OCI-LY1 (cell line): ENCODE results near the gene VDAC1.

Experiments
- EZH2 ChIP-seq: fragments of 200-600 bp; sonication (generic), shearing (Covaris generic); IDR thresholded peaks from 2 replicates; pipeline ENCODE4 v1.8.0; 2017; ENCODE audit warnings: borderline replicate concordance, mixed run types, mild to moderate bottlenecking, antibody characterized with exemption, low read length, moderate library complexity, mixed read lengths
- TF ChIP-seq, protein P1 (sequence below): fragments of 200-600 bp; sonication (generic), shearing (Covaris generic); IDR thresholded peaks from 2 replicates; pipeline ENCODE4 v1.5.1; 2017; ENCODE audit warnings: mild to moderate bottlenecking, antibody characterized with exemption, low read length, moderate library complexity, mixed read lengths

DNA sequence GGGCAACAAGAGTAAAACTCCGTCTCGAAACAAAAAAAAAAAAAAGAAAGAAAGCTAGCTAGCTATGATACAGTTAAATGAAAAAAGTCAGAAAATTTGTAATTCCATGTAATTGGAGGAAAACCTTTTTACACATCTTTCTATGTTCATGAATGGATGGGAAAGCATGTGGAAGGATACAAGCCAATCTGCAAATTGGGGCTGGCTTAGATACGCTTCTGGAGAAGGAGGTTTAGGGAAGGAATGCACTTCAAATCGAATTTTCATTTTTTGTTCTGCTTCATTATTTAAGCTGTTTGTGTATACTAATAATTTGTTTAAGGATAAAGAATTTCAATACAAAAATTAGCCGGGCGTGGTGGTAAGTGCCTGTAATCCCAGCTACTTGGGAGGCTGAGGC, 6.7 kb downstream of the VDAC1 start:
- TF ChIP-seq, protein P1, sequence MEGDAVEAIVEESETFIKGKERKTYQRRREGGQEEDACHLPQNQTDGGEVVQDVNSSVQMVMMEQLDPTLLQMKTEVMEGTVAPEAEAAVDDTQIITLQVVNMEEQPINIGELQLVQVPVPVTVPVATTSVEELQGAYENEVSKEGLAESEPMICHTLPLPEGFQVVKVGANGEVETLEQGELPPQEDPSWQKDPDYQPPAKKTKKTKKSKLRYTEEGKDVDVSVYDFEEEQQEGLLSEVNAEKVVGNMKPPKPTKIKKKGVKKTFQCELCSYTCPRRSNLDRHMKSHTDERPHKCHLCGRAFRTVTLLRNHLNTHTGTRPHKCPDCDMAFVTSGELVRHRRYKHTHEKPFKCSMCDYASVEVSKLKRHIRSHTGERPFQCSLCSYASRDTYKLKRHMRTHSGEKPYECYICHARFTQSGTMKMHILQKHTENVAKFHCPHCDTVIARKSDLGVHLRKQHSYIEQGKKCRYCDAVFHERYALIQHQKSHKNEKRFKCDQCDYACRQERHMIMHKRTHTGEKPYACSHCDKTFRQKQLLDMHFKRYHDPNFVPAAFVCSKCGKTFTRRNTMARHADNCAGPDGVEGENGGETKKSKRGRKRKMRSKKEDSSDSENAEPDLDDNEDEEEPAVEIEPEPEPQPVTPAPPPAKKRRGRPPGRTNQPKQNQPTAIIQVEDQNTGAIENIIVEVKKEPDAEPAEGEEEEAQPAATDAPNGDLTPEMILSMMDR = no peak
- TF ChIP-seq EZH2 = no peak
